Fibroblast of skin of left quadriceps (primary cell): ENCODE data around the gene LCN1.

Experiments
- DNase-seq, 2 experiments: peaks; one replicate each; pipeline ENCODE4 v3.0.0-alpha.2; 2013; ENCODE audit warnings: low read depth in 2 of 2

LCN1 gene

GRCh38 chr9:135567311-135567710 lies 46.1 kb downstream of the LCN1 start:
- DNase-seq: no peak

DNA sequence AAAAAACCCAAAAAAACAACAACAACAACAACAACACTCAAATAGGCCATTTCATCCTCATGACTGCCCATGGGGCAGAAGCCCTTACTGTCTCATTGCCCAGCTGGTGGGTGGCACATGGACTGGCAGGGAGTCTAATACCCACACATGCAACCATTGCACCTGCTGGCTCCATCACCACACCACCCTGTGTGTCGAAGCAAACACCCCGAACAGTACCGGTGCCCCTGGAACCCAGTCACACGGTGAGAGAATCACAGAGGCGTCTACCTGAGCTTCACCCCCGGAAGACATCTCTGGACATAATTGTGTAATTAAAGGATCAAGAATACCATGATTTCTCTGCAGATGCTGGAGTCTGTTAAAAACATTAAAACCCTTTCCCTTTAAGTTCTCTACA lies 46.8 kb downstream of the LCN1 start:
- no peak for DNase-seq

GRCh38 chr9:135570456-135570855 lies 49.2 kb downstream of the LCN1 start:
- no peak for DNase-seq

DNA sequence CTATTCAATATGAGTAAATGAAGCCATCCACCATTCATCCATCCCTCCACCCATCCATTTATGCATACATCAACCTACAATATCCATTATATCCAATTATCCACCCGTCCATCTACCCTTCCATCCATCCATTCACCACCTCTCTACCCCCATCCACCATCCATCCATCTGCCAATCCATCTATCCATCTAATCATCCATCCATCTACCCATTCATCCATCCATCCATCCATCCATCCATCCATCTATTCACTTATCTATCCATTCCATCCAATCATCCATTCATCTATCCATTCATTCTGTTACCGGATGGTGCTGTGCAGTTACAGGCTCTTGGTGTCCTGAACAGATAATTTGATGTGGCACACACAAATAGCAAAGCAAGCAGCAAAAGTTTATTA lies 51.0 kb downstream of the LCN1 start:
- DNase-seq: no peak

DNA sequence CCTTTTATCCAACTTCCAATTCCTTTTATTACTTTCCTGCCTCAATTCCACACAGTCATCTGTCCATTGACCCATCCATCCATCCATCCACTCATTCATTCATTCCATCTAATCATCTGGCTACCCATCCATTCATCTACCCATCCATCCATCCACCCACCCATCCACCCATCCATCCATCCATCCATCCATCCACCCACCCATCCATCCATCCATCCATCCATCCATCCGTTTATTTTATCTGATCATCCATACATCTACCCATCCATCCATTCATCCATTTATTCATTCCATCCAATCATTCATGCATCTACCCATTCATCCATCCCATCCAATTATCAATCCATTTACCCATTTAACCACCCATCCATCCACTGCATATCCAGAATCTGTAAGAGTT lies 51.9 kb downstream of the LCN1 start:
- DNase-seq: no peak

DNA sequence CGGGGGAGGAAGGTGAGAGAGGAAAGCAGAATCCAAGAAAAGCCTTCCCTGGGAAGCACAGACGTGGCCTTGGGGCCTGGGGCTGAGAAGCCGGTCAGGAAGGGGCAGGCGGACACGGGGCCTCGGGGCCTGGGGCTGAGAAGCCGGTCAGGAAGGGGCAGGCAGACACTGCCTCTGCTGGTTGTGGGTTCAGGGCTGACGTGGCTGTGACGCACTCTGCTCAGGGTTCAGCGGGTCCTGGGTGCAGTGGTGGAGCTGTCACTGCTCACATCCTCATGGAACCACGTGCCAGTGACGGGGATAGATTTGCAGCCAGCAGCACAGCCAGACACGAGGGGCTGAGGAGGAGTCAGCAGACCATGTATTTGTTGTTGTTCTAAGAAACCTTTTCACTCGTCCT lies 53.1 kb downstream of the LCN1 start:
- DNase-seq: no peak

GRCh38 chr9:135574943-135575342 lies 53.7 kb downstream of the LCN1 start:
- DNase-seq: no peak
